D341Med (cell line): ENCODE data around the gene PRDM15.

ENCODE experiments used
- DNase-seq: peaks from one replicate; pipeline ENCODE4 v3.0.0; 2012; ENCODE audit warnings: low spot score

PRDM15 gene

DNA sequence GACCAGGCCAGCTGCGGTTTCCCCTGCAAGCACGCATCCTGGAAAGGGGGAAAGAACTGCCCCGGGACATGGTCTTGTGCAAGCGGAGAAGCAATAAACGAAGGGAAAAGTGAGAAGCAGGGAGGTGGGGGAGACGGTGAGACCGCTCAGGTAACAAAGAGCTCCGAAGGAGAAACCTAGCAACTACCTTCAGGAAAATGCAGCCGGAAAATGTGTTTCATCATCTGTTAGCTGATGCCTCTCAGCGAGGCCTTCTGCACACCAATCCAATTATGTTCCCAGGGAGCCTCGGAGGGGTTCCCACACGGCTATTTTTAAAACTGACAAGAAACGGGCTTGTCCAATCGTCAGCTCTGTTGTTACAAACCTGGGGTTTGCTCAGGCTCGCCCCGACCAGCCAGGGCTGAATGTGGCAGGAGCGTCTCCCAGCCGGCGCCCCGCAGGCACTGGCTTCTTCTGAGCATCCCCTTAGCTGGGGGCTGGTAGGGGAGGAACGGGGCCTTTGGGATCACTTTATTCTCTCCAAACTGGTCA, 115.7 kb downstream of the PRDM15 start:
- no peak for DNase-seq

DNA sequence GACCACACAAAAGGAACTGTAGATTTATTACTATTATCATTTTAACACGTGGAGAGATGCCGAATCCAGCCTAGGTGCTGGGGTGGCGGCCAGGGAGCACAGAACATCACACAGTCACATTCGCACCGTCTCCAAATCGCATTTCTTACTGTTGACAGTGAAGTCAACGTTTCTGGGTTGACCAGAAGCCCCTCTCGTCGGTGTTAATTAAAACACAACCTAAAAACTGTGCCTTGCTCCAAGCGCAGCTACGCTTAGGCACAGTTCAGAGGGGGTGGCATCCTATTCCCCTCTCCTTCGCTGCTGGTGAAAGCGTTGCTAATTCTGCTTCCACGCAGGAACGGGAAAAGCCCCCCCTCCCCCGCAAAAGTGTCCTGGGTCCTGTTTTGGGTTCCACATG, 116.4 kb downstream of the PRDM15 start:
- DNase-seq, result no peak

DNA sequence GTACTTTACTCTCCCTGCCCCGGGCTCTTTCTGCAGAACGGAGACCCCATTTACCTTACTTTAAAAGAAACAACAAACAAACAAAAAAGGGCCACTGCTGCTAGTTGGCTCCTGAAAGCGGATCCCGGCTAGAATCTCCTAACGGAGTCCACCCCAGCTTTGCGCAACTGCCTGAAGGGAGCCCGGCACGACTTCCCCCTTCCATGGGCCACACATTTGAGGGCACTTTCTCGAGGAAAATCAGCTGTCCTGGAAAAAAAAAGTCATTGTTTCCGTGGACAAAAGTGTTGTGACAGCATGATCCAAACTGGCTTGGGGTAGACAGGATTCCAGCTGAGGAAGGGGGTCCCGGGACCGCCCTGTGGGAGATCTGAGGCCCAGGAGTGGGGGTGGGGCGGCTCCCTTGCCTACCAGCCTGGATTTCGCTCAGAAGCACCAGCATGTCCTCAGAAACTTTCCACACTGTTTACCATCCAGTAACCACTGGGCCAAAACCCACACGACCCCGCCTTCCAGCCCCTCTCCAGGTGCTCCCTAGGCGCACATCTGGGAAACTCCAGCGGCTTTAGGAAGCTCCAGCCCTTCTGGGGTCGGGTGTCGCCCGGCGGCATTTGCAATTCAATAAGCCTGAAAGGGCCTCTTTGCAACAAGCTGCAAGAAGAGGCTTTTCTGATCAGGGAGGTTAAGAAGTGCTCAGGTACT, 117.1 kb downstream of the PRDM15 start:
- no peak for DNase-seq

DNA sequence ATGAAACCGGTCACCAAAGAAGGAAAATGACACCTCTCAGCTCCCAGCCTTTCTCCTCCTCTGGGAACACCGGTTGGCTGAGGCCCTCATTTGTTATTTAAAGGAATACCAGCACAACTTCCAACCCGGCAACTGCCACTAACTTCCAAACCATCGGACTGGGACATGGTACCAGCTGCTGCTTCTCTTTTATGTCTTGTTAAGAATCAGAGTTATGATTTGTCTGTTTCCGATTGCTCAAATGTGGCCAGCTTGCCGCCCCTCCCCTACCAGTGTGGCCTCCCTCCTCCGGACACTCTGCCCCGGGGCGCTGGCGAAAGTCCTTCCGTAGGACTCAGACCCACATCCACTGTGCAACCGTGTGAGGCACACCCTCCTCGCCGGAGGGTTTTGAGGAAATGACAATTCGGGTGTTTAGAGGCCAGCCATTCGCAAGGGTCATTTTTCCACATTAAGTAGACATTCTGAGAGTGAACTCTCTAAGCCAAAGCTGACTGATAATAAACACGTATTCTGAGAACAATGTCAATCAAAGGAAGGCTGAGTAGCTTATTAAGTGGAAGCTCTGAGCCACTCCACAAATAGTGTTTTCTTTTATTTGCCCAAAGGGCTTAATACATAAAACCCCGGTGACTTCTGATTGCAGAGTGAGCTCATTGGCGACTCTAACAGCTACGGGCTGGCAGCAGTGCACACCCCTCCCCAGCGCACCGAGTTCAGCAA, 117.8 kb downstream of the PRDM15 start:
- DNase-seq, result no peak

DNA sequence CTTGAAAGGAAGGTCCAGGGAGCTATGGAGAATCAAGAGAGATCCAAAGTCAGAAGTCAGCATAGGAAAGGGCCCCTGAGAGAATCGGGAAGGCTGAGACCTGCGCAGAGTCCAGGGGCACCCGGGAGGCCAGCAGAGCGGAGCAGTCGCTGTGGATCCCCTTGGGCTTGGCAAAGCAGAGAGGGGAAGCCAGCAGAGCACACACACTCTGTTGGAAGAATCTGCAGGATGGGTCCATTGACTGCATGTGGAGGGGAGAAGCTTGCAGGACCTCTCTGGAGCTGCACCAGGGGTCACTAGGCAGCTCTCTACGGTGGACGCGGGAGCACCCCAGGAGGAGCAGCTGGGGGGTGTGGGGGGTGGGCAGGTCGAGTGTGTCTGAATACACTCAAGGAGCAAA, 118.7 kb downstream of the PRDM15 start:
- no peak for DNase-seq

DNA sequence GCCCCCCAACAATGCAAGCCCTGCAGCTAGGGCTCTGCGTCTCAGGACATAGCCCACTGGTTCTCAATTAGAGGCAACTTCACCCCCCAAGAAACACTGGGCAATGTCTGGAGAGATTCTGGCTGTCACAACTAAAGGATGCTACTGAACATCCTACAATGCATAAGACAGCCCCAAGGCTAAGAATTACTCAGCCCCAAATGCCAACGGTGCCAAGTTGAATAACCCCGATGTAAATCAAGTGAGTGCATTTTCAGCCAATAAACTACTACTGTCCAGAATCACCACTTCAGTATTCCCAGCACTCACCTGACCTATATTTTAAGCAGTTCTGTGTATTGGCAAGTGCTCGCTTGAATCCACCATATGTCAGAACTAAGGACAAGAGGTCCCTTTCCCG, 119.2 kb downstream of the PRDM15 start:
- DNase-seq, result no peak

DNA sequence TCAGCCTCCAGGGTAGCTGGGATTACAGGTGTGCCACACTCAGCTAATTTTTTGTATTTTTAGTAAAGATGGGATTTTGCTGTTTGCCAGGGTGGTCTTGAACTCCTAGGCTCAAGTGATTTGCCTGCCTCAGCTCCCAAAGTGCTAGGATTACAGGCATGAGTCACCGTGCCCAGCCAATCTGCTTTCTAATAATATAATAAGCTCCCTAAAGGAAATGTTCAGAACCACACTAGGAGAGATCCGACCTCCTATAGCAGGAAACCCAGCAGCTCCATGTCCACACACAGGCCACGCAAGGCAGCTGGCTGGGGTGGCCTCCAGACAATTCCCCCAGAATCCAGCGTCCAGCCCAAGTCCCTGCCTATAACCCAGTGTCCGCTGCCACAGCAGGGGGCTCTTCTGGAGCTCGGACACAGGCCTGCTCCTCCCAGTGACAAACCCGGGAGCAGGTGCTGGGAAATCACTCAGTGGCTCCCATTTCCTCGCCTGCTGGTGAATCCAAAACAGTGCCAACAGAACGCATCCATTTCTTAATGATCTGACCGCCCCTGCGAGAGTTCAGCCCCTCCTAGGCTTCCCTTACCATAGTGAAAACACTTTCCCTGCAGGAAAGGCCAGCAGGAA, 119.8 kb downstream of the PRDM15 start:
- no peak for DNase-seq

DNA sequence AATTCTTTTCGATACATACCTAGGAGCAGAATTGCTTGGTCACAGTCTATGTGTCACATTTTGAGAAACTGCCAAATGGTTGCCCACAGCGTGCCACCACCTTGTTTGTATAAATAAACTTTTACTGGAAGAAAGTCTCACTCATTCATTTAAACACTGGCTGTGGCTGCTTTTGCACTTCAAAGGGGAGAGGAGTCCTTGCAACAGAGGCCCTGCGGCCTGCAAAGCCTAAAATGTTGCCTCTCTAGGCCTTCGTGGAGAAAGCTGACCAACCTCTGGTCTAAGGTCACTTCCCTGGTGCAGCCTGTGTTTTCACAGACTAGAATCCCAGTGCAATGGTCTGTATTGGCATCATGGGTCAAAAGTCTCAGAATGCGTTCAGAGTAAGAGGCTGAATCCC, 120.6 kb downstream of the PRDM15 start:
- no peak for DNase-seq

DNA sequence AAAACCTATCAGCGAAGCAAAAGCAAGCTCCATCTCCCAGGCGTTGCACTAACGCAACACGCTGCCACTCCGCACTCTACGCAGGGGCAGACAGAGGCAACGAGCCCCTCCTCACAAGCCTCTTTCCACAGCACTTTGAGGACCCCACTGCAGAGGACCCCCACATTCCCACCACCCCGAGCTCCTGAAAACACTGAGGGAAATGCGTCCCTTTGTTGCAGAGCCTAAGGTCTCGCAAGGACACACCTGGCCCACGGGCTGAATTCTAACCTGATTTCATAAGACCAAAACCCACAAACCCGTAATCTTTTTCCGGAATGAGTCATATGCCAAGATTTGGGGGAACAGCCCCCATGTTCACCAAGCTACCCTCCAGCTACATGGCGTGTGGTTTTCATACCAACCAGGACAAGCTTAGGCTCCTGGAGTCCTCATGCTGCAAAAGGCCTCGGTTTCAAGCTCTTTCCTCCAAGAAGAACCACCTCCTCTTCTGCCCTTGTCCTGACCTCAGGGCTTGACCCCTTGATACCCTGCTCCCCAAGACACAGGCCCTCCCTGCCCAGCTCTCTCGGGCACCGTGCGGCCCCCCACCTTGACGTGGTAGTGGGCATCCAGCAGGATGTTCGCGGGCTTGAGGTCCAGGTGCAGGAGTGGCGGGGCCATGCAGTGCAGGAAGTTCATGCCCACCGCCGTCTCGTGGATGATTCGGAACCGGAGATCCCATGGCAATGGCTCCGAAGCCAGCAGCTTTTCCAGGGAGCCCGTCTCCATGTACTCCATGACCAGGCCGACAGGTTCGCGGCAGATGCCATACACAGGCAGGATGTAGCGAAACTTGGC, 123.0 kb downstream of the PRDM15 start:
- DNase-seq, result no peak

DNA sequence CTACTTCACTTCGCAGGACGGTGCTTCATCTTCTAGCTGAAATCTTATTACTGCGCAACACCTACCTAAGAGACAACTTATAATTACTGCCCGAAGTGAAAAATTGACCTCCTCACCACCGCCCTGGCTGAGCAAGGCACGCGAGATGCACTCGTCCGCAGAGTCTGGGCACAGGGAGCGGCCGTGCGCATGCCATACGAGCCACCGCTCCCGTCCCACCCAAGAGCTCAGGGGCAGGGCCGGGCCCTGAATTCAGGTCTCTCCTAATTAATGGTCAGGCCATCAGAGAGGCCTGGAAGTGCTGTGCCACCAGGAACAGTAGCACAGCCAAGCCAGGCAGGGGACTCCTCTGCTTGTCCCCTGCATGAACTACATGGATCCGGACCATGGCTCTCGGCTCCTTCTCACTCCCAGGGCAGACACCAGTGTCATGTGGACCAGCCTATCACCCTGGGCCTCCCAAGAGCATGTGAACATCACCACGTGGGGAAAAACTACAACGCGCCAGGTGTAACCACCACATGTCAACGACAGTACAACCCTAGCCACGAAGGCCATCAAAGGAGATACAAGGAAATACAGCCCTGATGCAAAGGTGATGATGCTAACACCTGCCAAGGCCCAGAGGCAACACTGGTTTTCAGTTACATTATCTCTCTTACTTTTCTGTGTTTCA, 123.7 kb downstream of the PRDM15 start:
- DNase-seq, result no peak

DNA sequence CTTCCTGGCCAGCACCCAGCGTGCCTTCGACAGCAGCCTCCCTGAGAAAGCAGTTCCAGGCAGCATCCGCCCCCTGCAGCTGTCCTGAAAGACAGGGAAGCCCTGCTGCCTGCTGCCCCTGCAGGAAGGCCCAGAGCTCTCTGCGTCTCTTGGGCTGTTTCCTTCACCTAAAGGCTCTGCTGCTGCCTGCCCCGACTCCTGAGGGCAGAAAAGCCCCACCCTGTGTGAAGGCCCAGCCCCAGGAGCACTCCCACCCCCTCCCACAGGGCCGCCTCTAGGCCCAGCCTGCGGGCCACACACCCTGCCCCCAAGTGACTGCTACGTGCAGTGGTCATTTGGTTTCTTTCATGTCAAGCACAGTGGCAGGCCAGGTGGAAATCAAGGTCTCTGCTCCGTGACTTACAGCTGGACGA, 124.7 kb downstream of the PRDM15 start:
- DNase-seq, result no peak

DNA sequence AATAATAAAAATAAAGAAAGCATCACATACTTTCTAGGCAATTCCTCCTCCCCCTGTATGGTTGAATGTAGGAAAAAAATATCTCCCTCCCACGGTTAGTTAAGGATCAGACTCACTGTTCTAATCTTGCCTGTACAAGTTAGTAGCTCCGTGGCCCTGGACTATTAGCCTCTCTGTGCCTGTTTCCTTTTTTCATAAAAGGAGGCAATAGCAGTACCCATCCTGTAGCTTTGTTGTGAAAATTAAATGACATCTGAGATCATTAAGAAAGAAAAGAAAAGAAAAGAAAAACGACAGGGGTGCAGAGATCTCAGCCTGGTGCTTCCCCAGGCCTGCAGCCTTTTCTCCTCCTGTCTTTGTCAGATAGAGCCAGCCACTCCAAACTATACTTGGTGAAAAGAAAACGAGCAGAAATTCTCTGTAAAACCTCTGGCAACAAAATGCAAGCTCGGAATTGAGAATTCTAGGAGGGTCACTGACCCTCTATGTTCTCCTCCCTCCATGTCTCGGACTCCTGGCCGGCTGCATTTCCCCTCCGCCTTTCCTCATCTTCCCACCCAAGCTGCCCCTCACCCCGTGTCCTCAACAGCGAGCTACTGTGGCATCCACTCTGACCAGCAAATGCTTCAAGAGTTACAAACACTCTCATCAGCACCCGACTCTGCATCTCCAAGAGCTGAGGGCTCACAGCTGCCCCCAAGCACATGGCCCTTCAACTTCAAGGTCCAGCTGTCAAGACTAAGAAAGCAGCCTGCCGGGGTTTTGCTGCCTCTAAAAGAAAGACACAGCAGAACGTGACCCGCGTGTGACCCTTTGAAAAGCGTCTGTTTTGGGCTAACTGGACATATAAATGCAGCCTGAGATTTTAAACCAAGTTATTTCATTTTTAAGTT, 125.9 kb downstream of the PRDM15 start:
- DNase-seq, result no peak

DNA sequence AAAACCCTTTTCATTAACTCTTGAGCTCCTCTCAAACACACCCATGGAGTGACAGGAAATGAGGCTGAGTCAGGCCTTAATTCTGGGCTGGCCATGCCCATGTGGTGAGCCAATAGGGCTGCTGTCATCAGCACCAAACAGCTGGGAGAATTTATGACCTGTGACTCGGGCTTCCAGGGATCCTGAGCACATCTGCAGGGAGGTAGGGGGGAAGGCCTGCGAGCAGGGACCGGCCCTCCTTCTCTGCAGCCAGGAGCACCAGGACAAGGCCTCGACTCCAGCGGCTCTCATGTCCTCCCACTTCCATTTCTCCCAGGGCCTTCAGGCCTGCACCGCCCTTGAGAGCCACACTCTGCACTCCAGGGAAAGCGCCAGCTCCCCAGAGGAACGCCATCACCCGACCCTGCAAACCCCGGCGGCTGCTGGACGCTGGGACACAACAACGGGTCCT, 126.9 kb downstream of the PRDM15 start:
- DNase-seq, result no peak

DNA sequence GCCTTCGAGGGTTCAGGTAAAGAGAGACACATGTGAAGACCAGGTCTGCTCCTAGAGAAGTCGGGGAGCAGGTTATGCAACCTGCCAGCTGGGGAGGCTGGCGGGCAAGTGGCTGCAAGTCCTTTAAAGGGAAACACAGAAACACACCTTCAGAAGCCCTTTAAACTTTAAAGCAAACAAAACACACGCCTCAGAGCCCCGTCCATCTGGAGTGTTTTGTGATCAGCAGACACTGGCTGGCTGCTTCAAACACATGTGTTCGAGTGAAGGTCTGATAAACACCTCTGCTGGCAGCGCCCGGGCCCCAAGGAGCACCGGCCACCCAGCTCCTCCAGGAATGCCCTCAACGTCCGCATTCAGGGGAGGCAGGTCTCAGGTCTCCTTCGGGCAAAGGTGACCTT, 127.5 kb downstream of the PRDM15 start:
- no peak for DNase-seq

DNA sequence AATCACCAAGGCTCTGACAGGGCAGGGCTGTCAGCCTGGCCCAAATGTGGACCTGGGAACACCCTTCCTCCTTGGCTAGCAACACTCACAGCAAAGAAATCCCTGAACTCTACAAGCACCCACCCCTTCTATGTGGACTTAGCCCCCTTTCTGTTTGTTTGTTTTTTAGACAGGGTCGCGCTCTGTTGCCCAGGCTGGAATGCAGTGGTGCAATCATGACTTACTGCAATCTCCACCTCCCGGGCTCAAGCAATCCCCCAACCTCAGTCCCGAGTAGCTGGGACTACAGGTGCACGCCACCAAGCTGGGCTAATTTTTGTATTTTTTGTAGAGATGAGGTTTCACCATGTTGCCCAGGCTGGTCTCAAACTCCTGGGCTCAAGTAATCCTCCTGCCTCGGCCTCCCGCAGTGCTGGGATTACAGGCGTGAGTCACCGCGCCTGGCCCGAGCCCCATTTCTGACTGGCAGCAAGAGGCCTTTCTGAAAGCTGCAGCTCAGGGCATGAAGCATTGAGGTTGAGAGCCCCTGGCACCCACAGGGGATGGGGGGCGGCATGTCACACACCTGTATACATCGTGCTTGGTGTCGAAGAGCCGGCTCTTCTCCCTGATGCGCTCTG, 128.5 kb downstream of the PRDM15 start:
- no peak for DNase-seq

DNA sequence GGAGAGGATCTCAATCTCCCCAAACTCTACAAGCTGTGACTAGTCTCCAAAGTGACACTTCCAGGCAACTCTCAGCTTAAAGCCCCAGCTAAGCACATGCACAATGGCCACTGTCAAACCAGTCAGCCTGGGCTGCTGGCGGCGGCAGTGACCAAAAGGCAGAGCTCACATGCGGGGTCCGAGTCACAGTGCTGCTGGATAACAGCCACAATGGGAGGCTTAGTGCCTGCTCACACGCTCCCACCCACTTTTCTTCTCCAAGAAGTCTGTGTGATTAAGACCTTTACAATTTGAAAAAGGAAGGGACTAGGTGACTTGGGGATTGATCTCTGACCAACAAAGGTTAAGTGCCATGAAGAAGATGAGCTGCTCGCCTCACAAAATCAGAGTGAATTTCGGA, 129.1 kb downstream of the PRDM15 start:
- no peak for DNase-seq

DNA sequence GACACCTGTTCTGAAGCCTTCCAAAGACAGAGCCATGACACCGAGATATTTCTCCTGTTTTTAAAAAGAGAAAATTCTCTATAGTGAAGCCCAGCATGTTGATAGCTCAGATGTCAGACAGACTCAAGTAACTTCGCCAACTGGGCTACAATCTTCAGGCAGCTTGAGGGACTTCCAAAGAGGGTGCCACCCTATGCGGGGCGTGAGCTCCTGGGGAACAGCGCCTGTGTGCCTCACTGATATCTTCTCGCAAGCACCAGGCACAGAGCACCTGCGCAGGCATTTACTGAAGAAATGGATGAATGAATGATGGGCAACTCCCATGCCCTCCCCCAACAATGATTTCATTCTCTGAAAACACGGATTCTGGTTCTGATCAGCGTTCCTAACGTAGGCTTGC, 129.9 kb downstream of the PRDM15 start:
- DNase-seq, result no peak
